Esophagus (tissue), 2 donors: ENCODE results near the gene FAM174B. TPM values are rescaled to one million over a fixed set of nuclear protein-coding genes. Genes with fewer than 3 reads are reported as not detected.

ENCODE experiments used
- H3K27ac ChIP-seq, 2 donors: one replicate each; pipeline ENCODE4 v1.5.1; 2013; ENCODE audit warnings: low read depth in 2 of 2, mild to moderate bottlenecking in 2 of 2, inconsistent platforms in 1 of 2, low read length in 1 of 2, moderate library complexity in 1 of 2
- H3K27me3 ChIP-seq, 2 donors: one replicate each; pipeline ENCODE4 v1.6.1; 2013; ENCODE audit warnings: low read length in 2 of 2, control low read depth in 1 of 2, mild to moderate bottlenecking in 1 of 2; ENCODE audit not compliant: insufficient read depth in 2 of 2, control insufficient read depth in 1 of 2
- H3K36me3 ChIP-seq, 2 donors: one replicate each; pipeline ENCODE4 v1.6.1; 2013; ENCODE audit warnings: low read length in 1 of 2; ENCODE audit not compliant: control insufficient read depth in 2 of 2, insufficient read depth in 2 of 2
- H3K4me1 ChIP-seq, 2 donors: one replicate each; pipeline ENCODE4 v1.6.1; 2013; ENCODE audit warnings: low read length in 1 of 2; ENCODE audit not compliant: control insufficient read depth in 2 of 2, insufficient read depth in 2 of 2
- H3K4me3 ChIP-seq, 2 donors: one replicate each; pipeline ENCODE4 v1.5.1; 2013; ENCODE audit warnings: low read length in 2 of 2, mild to moderate bottlenecking in 2 of 2, low read depth in 1 of 2, moderate library complexity in 1 of 2
- H3K9me3 ChIP-seq, 2 donors: one replicate each; pipeline ENCODE4 v1.6.1; 2013; ENCODE audit warnings: mild to moderate bottlenecking in 2 of 2, low read depth in 1 of 2, low read length in 1 of 2, moderate library complexity in 1 of 2; ENCODE audit not compliant: control insufficient read depth in 2 of 2, insufficient read depth in 1 of 2
- WGBS, 2 donors: extraction: QIAGEN DNeasy Blood & Tissue Kit; methylation state at CpG; one replicate each; pipeline ENCODE4 v1.1.7; 2013; 5-methylcytosine and 5-hydroxymethylcytosine counted together
- polyA plus RNA-seq, 2 donors: library from polyadenylated mRNA; stranded (reverse); fragments of 200-250 nt; gene quantifications; one replicate each; pipeline ENCODE4 v1.2.3, GENCODE V29; 2013
- donor health status: healthy with polysubstance abuse.
- donor health status: Bipolar disorder and iron deficiency.

The FAM174B gene
- polyA plus RNA-seq, 2 donors, result 3.7 to 7.3 TPM

DNA sequence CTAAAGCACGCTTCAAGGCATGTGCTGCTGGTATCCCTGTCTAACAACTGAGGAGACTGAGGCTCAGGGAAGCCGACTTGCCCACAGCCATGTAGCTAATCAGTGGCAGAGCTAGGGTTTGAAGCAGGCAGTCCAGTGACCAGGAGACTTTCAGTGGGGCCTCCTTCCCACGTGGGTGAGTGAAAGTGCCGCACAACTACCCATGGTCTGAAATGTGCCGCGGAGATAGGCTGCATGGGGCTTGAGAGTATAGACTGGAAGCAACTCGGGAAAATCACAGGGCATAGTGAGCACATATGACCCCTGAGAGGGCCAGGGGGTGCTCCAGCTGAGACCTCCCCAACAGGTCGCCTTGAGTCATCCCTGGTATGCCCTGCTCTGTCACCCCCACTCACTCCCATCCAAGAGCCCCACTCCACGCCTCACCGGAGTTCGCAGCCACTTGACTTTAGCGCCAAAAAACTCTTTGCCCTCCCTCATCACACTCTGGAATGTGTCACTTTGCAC, 19.1 kb downstream of the FAM174B start:
- Histone ChIP-seq H3K27me3 (no peaks in the 10 kb centered on the region), H3K4me1 (peaks cover 6 to 23% of the 10 kb centered on the region in 2 donors), H3K27ac (peak overlapping the region in 1 of 2 donors; percentile 14), H3K4me3 (no peak overlapping the region), H3K9me3 (no peaks in the 10 kb centered on the region), H3K36me3 (no peaks in the 10 kb centered on the region)
- WGBS, 2 donors, result 82% methylated on average over 12 of the region's 12 CpGs

DNA sequence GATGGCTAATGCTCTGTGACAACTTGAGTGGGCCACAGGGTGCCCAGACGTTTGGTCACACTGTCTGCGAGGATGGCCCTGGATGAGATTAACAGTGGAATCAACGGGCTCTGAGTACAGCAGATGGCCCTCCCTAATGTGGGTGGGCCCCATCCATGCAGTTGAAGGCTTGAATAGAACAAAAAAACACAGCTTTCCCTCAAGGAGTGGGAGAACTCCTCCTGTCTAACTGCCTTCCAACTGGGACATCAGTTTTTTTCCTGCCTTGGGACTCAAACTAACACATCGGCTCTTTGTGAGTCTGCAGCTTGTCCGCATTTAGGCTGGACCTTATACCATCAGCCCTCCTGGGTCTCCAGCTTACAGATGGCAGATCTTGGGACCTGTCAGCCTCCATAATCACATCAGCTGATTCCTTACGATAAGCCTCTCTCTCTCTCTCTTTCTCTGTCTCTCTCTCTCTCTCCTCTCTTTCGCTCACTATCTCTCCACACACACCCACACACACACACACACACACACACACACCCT, 20.8 kb downstream of the FAM174B start:
- H3K4me1 ChIP-seq, result peaks cover 6 to 23% of the 10 kb centered on the region in 2 donors
- H3K27me3 ChIP-seq, result no peaks in the 10 kb centered on the region
- WGBS, 2 donors, result 74 to 76% methylated on average over 7 of the region's 7 CpGs
- H3K4me3 ChIP-seq, result no peak overlapping the region
- H3K27ac ChIP-seq, result no peak overlapping the region
- H3K9me3 ChIP-seq, result no peaks in the 10 kb centered on the region
- peaks cover 0 to 5% of the 10 kb centered on the region in 2 donors for H3K36me3 ChIP-seq

DNA sequence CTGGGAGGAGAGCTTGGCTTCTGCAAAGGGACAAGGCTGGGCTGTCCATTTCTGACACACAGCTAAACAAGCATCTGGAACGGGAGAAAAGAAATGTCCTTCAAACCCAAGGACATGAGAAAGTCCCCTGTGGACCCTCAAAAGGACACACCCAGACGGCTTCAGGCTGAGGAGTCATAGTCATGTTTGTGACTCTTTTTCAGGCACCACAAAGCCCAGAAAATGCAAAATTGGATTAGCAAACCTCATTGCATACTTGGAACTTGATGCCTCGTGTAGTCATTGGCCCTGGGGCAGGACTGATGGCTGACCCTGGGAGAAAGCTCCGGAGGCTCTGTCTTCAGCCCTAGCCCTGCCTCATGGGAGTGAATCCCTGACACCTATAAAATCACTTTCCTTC, 21.5 kb downstream of the FAM174B start:
- Histone ChIP-seq H3K27ac (no peak overlapping the region), H3K9me3 (no peaks in the 10 kb centered on the region), H3K36me3 (peaks cover 0 to 5% of the 10 kb centered on the region in 2 donors), H3K4me3 (no peak overlapping the region), H3K27me3 (no peaks in the 10 kb centered on the region), H3K4me1 (peaks cover 6 to 23% of the 10 kb centered on the region in 2 donors)
- 53 to 64% methylated on average over 4 of the region's 4 CpGs for WGBS, 2 donors

DNA sequence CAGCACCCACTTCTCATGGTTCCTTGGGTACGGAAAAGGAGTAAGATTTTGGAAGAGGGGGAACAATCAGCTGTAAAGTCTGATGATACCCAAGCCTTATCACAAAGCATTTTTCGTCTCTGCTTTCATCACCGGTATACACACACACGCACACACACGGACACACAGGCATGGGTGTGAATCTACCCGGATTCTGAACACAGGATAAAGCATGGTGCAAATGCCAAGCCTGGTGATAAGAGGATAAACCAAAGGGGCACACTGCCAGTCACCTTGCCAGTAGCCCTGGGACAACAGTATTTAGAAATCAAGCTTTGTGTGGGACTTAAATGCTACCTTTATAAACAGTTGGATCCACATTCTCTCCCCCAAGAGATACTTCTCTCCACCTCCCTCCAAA, 22.2 kb downstream of the FAM174B start:
- 80 to 87% methylated on average over 6 of the region's 6 CpGs for WGBS, 2 donors
- no peaks in the 10 kb centered on the region for H3K9me3 ChIP-seq
- H3K4me3 ChIP-seq, result no peak overlapping the region
- peaks cover 3 to 16% of the 10 kb centered on the region in 2 donors for H3K4me1 ChIP-seq
- no peaks in the 10 kb centered on the region for H3K27me3 ChIP-seq
- peaks cover 0 to 5% of the 10 kb centered on the region in 2 donors for H3K36me3 ChIP-seq
- H3K27ac ChIP-seq, result no peak overlapping the region

DNA sequence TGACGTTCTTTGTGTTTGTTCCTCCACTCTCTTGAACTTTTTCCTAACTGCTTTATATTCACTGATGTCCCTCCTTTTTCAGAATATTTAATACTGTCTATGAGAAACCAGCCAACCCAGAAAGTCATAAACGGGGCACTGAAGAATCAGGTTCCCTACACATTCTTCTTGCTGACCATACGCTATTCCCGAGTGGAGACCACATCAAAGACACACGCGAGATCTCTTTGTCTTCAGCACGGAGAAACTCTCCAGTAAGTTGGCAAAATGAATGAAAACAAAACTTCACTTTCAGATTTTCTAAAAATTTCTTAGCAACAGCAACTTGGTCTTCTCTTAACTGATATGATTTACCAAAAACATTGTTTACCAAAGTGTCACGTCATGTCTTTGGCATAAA, 22.6 kb downstream of the FAM174B start:
- H3K4me1 ChIP-seq, result peaks cover 0 to 14% of the 10 kb centered on the region in 2 donors
- 80 to 81% methylated on average over 8 of the region's 8 CpGs for WGBS, 2 donors
- H3K36me3 ChIP-seq, result peaks cover 0 to 5% of the 10 kb centered on the region in 2 donors
- H3K27me3 ChIP-seq, result no peaks in the 10 kb centered on the region
- no peaks in the 10 kb centered on the region for H3K9me3 ChIP-seq
- H3K27ac ChIP-seq, result no peak overlapping the region
- H3K4me3 ChIP-seq, result no peak overlapping the region

DNA sequence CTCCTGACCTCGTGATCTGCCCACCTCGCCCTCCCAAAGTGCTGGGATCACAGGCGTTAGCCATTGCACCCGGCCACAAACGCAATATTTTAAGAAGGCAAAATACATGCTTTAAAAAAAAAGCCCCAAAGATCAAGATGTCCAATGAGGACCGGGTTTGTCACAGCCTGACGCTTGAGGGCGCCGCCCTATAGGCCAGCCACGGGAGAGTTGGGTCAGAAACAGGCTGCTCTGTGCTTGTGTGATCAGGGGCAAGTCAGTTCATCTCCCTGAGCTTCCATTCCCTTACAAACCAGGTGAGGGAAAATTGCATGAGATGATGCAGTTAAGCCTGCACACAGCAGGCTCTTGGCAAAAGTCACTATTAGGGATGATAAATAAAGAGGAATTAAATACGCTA, 23.9 kb downstream of the FAM174B start:
- Histone ChIP-seq H3K36me3 (peaks cover 0 to 5% of the 10 kb centered on the region in 2 donors), H3K27me3 (no peaks in the 10 kb centered on the region), H3K9me3 (no peaks in the 10 kb centered on the region), H3K4me3 (no peak overlapping the region), H3K27ac (no peak overlapping the region), H3K4me1 (peaks cover 0 to 5% of the 10 kb centered on the region in 2 donors)
- 88 to 89% methylated on average over 11 of the region's 11 CpGs for WGBS, 2 donors

DNA sequence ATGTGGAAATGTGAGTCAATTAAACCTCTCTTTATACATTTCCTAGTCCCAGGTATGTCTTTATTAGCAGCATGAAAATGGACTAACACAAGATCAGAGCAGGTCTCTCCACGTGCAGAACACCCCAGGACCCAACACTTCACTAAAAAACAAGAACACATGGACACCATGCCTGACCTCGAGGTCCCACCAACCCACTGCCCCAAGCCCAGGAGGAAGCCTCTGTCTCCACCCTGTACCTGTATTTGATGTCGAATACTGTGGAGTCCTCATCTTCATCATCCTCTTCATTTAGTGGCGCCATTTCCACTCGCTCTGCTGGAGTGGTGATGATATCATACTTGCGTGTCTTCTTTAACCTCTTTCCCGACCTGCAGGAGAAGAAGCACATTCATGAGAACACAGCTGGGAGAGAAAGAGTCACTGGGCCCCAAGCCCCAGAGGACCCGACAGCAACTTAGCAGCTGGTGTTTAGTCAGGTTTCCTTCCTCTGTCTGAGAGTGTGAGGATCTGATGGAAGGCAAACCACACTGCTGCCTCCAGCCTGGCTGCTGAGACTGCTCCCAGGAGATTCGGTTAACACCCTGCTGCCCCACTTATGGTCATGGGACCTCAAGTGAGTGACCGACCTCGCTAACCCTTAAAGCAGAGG, 25.5 kb downstream of the FAM174B start:
- Histone ChIP-seq H3K27ac (no peak overlapping the region), H3K27me3 (no peaks in the 10 kb centered on the region), H3K9me3 (no peaks in the 10 kb centered on the region), H3K4me1 (no peaks in the 10 kb centered on the region), H3K4me3 (no peak overlapping the region), H3K36me3 (peaks cover 0 to 5% of the 10 kb centered on the region in 2 donors)
- WGBS, 2 donors, result 89 to 92% methylated on average over 11 of the region's 11 CpGs

DNA sequence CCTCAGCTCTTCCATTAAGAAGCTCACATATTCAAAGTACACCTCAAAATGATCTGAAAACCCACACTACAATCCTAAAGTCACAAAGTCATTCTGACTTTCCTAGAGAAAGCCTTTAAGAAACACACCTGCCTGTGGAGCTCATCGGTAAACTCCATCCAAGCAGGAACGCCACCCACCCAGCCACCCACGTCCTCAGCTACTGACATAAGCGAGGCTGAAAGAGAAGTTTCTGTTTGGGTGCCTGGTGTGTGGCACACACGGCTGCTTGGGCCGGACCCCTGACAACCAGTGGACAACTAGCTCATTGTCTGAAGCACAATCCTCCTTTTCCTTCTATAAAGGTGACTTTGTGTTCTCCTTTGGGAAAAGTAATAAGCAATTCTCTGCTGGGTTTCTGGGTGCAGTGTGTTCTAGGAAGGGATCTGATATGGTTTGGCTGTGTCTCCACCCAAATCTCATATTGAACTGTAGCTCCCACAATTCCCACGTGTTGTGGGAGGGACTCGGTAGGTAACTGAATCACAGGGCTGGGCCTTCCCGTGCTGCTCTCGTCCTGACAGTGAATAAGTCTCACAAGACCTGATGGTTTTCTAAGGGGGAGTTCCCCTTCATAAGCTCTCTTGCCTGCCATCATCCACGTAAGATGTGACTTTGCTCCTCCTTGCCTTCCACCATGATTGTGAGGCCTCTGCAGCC, 26.1 kb downstream of the FAM174B start:
- Histone ChIP-seq H3K4me1 (peaks cover 0 to 3% of the 10 kb centered on the region in 2 donors), H3K36me3 (peaks cover 0 to 5% of the 10 kb centered on the region in 2 donors), H3K9me3 (no peaks in the 10 kb centered on the region), H3K27me3 (no peaks in the 10 kb centered on the region), H3K27ac (no peak overlapping the region), H3K4me3 (no peak overlapping the region)
- 81 to 88% methylated on average over 11 of the region's 11 CpGs for WGBS, 2 donors

DNA sequence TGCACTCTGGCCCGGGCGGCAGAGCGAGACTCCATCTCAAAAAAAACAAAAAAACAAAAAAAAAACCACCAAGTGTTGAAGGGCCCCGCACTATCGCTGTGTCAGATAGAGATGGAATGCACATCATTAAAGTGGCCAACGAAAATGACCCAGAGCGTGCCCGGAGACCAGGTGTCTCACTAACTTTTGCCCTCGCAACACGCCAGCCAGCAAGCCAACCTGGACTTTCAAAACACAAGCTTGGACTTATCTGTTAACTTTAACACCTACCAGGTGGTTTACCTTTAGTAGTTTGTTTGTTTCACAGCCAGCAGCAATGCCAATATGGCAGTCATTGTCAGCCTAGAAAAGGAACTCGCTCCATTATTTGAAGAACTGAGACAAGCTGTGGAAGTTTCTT, 28.6 kb downstream of the FAM174B start:
- Histone ChIP-seq H3K4me1 (peaks cover 0 to 12% of the 10 kb centered on the region in 2 donors), H3K36me3 (peaks cover 0 to 5% of the 10 kb centered on the region in 2 donors), H3K4me3 (no peak overlapping the region), H3K27me3 (no peaks in the 10 kb centered on the region), H3K9me3 (no peaks in the 10 kb centered on the region), H3K27ac (no peak overlapping the region)
- 94 to 98% methylated on average over 11 of the region's 11 CpGs for WGBS, 2 donors
